ENCODE data around the gene NIPAL3. TPM values are rescaled to one million over a fixed set of nuclear protein-coding genes. Genes with fewer than 3 reads are reported as not detected.

Gene NIPAL3
- polyA plus RNA-seq, 1 donor from 2014 or later, result 9.6 TPM

DNA sequence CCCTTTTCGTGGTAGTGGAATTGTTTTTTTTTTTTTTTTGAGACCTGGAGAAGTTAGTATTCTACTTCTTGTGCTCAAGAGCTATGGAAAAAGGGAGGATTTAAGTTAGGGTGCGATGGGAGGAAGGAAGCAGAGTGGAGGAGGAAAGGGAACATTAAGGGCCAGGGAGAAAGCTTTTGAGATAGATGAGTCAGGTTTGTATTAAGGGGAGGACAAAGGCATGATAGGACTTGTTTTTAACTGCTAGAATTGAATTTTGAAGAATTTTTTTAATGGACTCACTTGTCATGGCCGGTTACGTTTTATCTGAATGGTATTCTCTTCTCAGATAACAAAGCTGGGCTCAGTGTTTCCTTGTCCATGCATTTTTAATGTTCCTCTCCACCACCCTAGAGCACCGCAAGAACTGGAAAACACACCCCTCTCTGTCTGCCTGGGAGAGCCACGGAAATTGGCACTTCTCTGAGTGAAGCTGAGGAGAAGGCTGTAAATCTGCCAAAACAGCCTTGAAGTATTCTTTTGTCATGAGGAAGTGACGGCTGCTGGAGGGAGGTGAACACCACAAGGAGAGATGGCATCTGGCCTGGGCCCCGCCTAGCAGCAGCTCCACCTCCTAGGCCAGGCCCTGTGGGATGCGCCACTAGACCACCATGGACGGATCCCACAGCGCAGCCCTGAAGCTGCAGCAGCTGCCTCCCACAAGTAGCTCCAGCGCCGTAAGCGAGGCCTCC is 3.5 kb downstream of the NIPAL3 start:
- no peaks in the 10 kb centered on the region for H3K79me2 ChIP-seq (replicated peaks; ENCODE audit: insufficient read depth, low read length)
- H3K27ac ChIP-seq (ENCODE audit: low read length), result no peak overlapping the region
- H3K4me2 ChIP-seq (ENCODE audit: low read length), result no peak overlapping the region
- H3K9ac ChIP-seq (ENCODE audit: low read length), result no peak overlapping the region
- H3K9me3 ChIP-seq (ENCODE audit: low read length), result no peaks in the 10 kb centered on the region
- no peak overlapping the region for H2AFZ ChIP-seq (ENCODE audit: low read depth, low read length)
- H3K36me3 ChIP-seq (ENCODE audit: insufficient read depth, low read length), result no peaks in the 10 kb centered on the region
- H3K9me2 ChIP-seq (ENCODE audit: insufficient read depth, low read length), result no peaks in the 10 kb centered on the region
- no peaks in the 10 kb centered on the region for H3F3A ChIP-seq (ENCODE audit: insufficient read depth, low read length, poor library complexity, severe bottlenecking)
- H3K27me3 ChIP-seq (ENCODE audit: insufficient read depth, low read depth, low read length), result no peaks in the 10 kb centered on the region
- H3K4me3 ChIP-seq (ENCODE audit: low read length), result no peak overlapping the region
- H4K20me1 ChIP-seq (ENCODE audit: insufficient read depth), result no peaks in the 10 kb centered on the region
- TF ChIP-seq REST (IDR thresholded peaks at IDR 0.05; ENCODE audit: borderline replicate concordance) (no peak), RAD21 (conservative IDR thresholded peaks at IDR 0.05) (no peak), EP300 (conservative IDR thresholded peaks at IDR 0.05; ENCODE audit: poor library complexity, severe bottlenecking) (no peak), POLR2AphosphoS5 (IDR thresholded peaks at IDR 0.05) (no peak), MXI1 (conservative IDR thresholded peaks at IDR 0.05; ENCODE audit: poor library complexity, severe bottlenecking) (no peak), SMC3 (conservative IDR thresholded peaks at IDR 0.05; ENCODE audit: poor library complexity) (no peak), TAF1 (IDR thresholded peaks at IDR 0.05; ENCODE audit: low read depth) (no peak), EZH2 (IDR thresholded peaks at IDR 0.05; ENCODE audit: borderline replicate concordance, insufficient read depth, low read length, poor library complexity, severe bottlenecking) (no peak)
- TF ChIP-seq, protein P1, sequence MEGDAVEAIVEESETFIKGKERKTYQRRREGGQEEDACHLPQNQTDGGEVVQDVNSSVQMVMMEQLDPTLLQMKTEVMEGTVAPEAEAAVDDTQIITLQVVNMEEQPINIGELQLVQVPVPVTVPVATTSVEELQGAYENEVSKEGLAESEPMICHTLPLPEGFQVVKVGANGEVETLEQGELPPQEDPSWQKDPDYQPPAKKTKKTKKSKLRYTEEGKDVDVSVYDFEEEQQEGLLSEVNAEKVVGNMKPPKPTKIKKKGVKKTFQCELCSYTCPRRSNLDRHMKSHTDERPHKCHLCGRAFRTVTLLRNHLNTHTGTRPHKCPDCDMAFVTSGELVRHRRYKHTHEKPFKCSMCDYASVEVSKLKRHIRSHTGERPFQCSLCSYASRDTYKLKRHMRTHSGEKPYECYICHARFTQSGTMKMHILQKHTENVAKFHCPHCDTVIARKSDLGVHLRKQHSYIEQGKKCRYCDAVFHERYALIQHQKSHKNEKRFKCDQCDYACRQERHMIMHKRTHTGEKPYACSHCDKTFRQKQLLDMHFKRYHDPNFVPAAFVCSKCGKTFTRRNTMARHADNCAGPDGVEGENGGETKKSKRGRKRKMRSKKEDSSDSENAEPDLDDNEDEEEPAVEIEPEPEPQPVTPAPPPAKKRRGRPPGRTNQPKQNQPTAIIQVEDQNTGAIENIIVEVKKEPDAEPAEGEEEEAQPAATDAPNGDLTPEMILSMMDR (IDR thresholded peaks at IDR 0.05; ENCODE audit: poor library complexity, severe bottlenecking), result no peak

- no peaks in the 10 kb centered on the region for H3K9me2 ChIP-seq (ENCODE audit: insufficient read depth, low read length)
- no peak overlapping the region for H3K9ac ChIP-seq (ENCODE audit: low read length)
- no peaks in the 10 kb centered on the region for H3K27me3 ChIP-seq (ENCODE audit: insufficient read depth, low read depth, low read length)
- H3K9me3 ChIP-seq (ENCODE audit: low read length), result no peaks in the 10 kb centered on the region
- H3F3A ChIP-seq (ENCODE audit: insufficient read depth, low read length, poor library complexity, severe bottlenecking), result no peaks in the 10 kb centered on the region
- no peaks in the 10 kb centered on the region for H4K20me1 ChIP-seq (ENCODE audit: insufficient read depth)
- TF ChIP-seq SMC3 (conservative IDR thresholded peaks at IDR 0.05; ENCODE audit: poor library complexity), result no peak
- no peak for TF ChIP-seq TAF1 (IDR thresholded peaks at IDR 0.05; ENCODE audit: low read depth)
- TF ChIP-seq MXI1 (conservative IDR thresholded peaks at IDR 0.05; ENCODE audit: poor library complexity, severe bottlenecking), result no peak
- no peak for TF ChIP-seq POLR2AphosphoS5 (IDR thresholded peaks at IDR 0.05)
- TF ChIP-seq EZH2 (IDR thresholded peaks at IDR 0.05; ENCODE audit: borderline replicate concordance, insufficient read depth, low read length, poor library complexity, severe bottlenecking), result no peak
- no peaks in the 10 kb centered on the region for H3K79me2 ChIP-seq (replicated peaks; ENCODE audit: insufficient read depth, low read length)
- H3K4me2 ChIP-seq (ENCODE audit: low read length), result no peak overlapping the region
- no peaks in the 10 kb centered on the region for H3K36me3 ChIP-seq (ENCODE audit: insufficient read depth, low read length)
- no peak overlapping the region for H3K27ac ChIP-seq (ENCODE audit: low read length)
- H3K4me3 ChIP-seq (ENCODE audit: low read length), result no peak overlapping the region
- H2AFZ ChIP-seq (ENCODE audit: low read depth, low read length), result no peak overlapping the region
Observed at GRCh38 chr1:24420547-24420946, 4.9 kb downstream of the NIPAL3 start.
